Measurements from ENCODE around the gene YPEL5. TPM values are rescaled to one million over a fixed set of nuclear protein-coding genes. Genes with fewer than 3 reads are reported as not detected.

The YPEL5 gene
- polyA plus RNA-seq, 3 donors = 231 to 254 (median 235) TPM

GRCh38 chr2:30149513-30149912, 2.7 kb downstream of the YPEL5 start:
- DNase-seq = no peak
- H3K27me3 ChIP-seq (ENCODE audit: control insufficient read depth in 2 of 2, insufficient read depth in 2 of 2, low read length in 2 of 2) = no peaks in the 10 kb centered on the region
- H3K9me3 ChIP-seq (replicated peaks in 1 of 2; ENCODE audit: control insufficient read depth in 1 of 2, insufficient read depth in 1 of 2, low read length in 2 of 2) = no peaks in the 10 kb centered on the region
- intact Hi-C loops (cut with micrococcal nuclease) = no loop called here
- H3K36me3 ChIP-seq (replicated peaks in 1 of 2; ENCODE audit: control insufficient read depth in 1 of 2, insufficient read depth in 2 of 2, low read length in 2 of 2) = peaks cover 27 to 55% of the 10 kb centered on the region in 2 donors
- peak overlapping the region in 1 of 2 donors; percentile 24 for H3K27ac ChIP-seq (ENCODE audit: low read depth in 1 of 2, low read length in 2 of 2)
- Mint-ChIP-seq H3K27ac (no peak overlapping the region), H3K27me3 (ENCODE audit: low read depth in 3 of 3) (no peaks in the 10 kb centered on the region), H3K9me3 (peaks cover 0 to 2% (median 0%) of the 10 kb centered on the region in 7 donors), H3K36me3 (peaks cover 41 to 55% of the 10 kb centered on the region in 2 donors), H3K4me1 (peaks cover 40% of the 10 kb centered on the region), H3K4me3 (peak overlapping the region in 1 of 2 donors; percentile 11)
- H3K4me1 ChIP-seq (ENCODE audit: control insufficient read depth in 1 of 2, insufficient read depth in 2 of 2, low read length in 2 of 2) = peaks cover 36 to 42% of the 10 kb centered on the region in 2 donors
- H4K20me1 ChIP-seq (ENCODE audit: insufficient read depth, low read length) = peaks cover 72% of the 10 kb centered on the region
- no peak for TF ChIP-seq CTCF (IDR thresholded peaks at IDR 0.05)
- peak overlapping the region; percentile 86 for H3K4me2 ChIP-seq (replicated peaks; ENCODE audit: extremely low read depth, low read length, poor library complexity, severe bottlenecking)
- peak overlapping the region in 1 of 3 experiments; percentile 82 for H3K4me3 ChIP-seq (replicated peaks in 1 of 3; ENCODE audit: low read depth in 2 of 3, low read length in 3 of 3)
- no peak overlapping the region for H2AFZ ChIP-seq (ENCODE audit: insufficient read depth, low read depth, low read length, poor library complexity, severe bottlenecking)
- no peak overlapping the region for H3K9ac ChIP-seq (ENCODE audit: insufficient read depth, low read length, poor library complexity, severe bottlenecking)
- peaks cover 73% of the 10 kb centered on the region for H3K79me2 ChIP-seq (ENCODE audit: insufficient read depth, low read length)
- 0% methylated on average over 2 of the region's 6 CpGs for WGBS (ENCODE audit: insufficient coverage)

GRCh38 chr2:30149976-30150375, 3.2 kb downstream of the YPEL5 start:
- intact Hi-C loops (cut with micrococcal nuclease) = no loop called here
- H3K4me3 Mint-ChIP-seq = no peak overlapping the region
- H3K9me3 Mint-ChIP-seq = peaks cover 0 to 2% (median 0%) of the 10 kb centered on the region in 7 donors
- H3K4me3 ChIP-seq (replicated peaks in 1 of 3; ENCODE audit: low read depth in 2 of 3, low read length in 3 of 3) = peak overlapping the region in 1 of 3 experiments; percentile 82
- peaks cover 36 to 42% of the 10 kb centered on the region in 2 donors for H3K4me1 ChIP-seq (ENCODE audit: control insufficient read depth in 1 of 2, insufficient read depth in 2 of 2, low read length in 2 of 2)
- peaks cover 27 to 55% of the 10 kb centered on the region in 2 donors for H3K36me3 ChIP-seq (replicated peaks in 1 of 2; ENCODE audit: control insufficient read depth in 1 of 2, insufficient read depth in 2 of 2, low read length in 2 of 2)
- H3K4me2 ChIP-seq (replicated peaks; ENCODE audit: extremely low read depth, low read length, poor library complexity, severe bottlenecking) = peak overlapping the region; percentile 86
- WGBS (ENCODE audit: insufficient coverage) = no CpG with 5 or more reads among the region's 1 CpG
- H3K79me2 ChIP-seq (ENCODE audit: insufficient read depth, low read length) = peaks cover 73% of the 10 kb centered on the region
- no peaks in the 10 kb centered on the region for H3K9me3 ChIP-seq (replicated peaks in 1 of 2; ENCODE audit: control insufficient read depth in 1 of 2, insufficient read depth in 1 of 2, low read length in 2 of 2)
- no peak overlapping the region for H3K27ac ChIP-seq (ENCODE audit: low read depth in 1 of 2, low read length in 2 of 2)
- H3K9ac ChIP-seq (ENCODE audit: insufficient read depth, low read length, poor library complexity, severe bottlenecking) = no peak overlapping the region
- peaks cover 76% of the 10 kb centered on the region for H4K20me1 ChIP-seq (ENCODE audit: insufficient read depth, low read length)
- H2AFZ ChIP-seq (ENCODE audit: insufficient read depth, low read depth, low read length, poor library complexity, severe bottlenecking) = no peak overlapping the region
- peaks cover 39% of the 10 kb centered on the region for H3K4me1 Mint-ChIP-seq
- H3K27me3 ChIP-seq (ENCODE audit: control insufficient read depth in 2 of 2, insufficient read depth in 2 of 2, low read length in 2 of 2) = no peaks in the 10 kb centered on the region
- peaks cover 41 to 58% of the 10 kb centered on the region in 2 donors for H3K36me3 Mint-ChIP-seq
- no peak for DNase-seq
- peak overlapping the region in 1 of 7 donors; percentile 11 for H3K27ac Mint-ChIP-seq
- no peak for TF ChIP-seq CTCF (IDR thresholded peaks at IDR 0.05)
- H3K27me3 Mint-ChIP-seq (ENCODE audit: low read depth in 3 of 3) = no peaks in the 10 kb centered on the region

Data from CD14-positive monocyte (primary cell).